LHCN-M2 (cell line): ENCODE results near the gene PTPRQ. TPM values are rescaled to one million over a fixed set of nuclear protein-coding genes. Genes with fewer than 3 reads are reported as not detected.
A peak's percentile ranks its signal among the peaks of the same experiment; 100 is the strongest.

Experiments used
- DNase-seq: peaks from one replicate; pipeline ENCODE4 v3.0.0-alpha.2; 2012; ENCODE audit warnings: low read depth
- total RNA-seq: library from RNA; depleted of rRNA; stranded (reverse); fragments of >200 nt; gene quantifications from 2 replicates; pipeline ENCODE4 v1.2.3, GENCODE V29; 2014

Gene PTPRQ
- total RNA-seq, 1 experiment from 2014 or later, result 10.0 TPM

- DNase-seq, result peak; percentile 34
Observed at GRCh38 chr12:80717856-80718255, 273.8 kb downstream of the PTPRQ start.

GRCh38 chr12:80720516-80720915, 276.5 kb downstream of the PTPRQ start:
- DNase-seq, result peak; percentile 56

- DNase-seq, result peak; percentile 54
Observed at GRCh38 chr12:80721326-80721725, 277.3 kb downstream of the PTPRQ start.
